K562 (cell line): Measurements from ENCODE around the gene TOR1B. TPM values are rescaled to one million over a fixed set of nuclear protein-coding genes. Genes with fewer than 3 reads are reported as not detected.

Source experiments
- ATAC-seq: fragments of 200-7000 bp; cut with Tn5 transposase; 3 replicates; pipeline ENCODE4 v1.9.1; 2020; ENCODE audit warnings: moderate library complexity
- BruUV-seq: library from RNA; stranded (reverse); fragments of 400-500 nt; replicated peaks from 2 replicates; lab custom pipeline; 2021; lab: Mats Ljungman, UMichigan
- CTCF ChIA-PET: fragments of 300-600 bp; formaldehyde crosslinking; extraction: SDS; loops from one replicate; lab custom pipeline; 2021; ENCODE audit warnings: low intra/inter-chr PET ratio; lab: Yijun Ruan, JAX
- POLR2A ChIA-PET: fragments of 300-600, 350-650 bp; sonication (Branson Sonifier 250); formaldehyde crosslinking; extraction: SDS; loops from one replicate; lab custom pipeline; 2021; ENCODE audit warnings: antibody characterized with exemption, inconsistent platforms; lab: Yijun Ruan, JAX
- DNase-seq, 4 experiments: peaks; one replicate each; pipeline versions ENCODE4 v3.0.0 to v3.0.0-alpha.2; 2011 to 2018; ENCODE audit warnings: low spot score in 3 of 4, mixed read lengths in 3 of 4; ENCODE audit errors: extremely low read depth in 1 of 4
- FAIRE-seq: peaks from 2 replicates; lab custom pipeline; 2011; peaks lifted over from hg19 to GRCh38; lab: Jason Lieb, UNC
- H2AFZ ChIP-seq: 2 replicates; pipeline ENCODE4 v1.6.0; 2011; ENCODE audit warnings: low read depth, low read length, control low read depth, inconsistent platforms
- H3K27ac ChIP-seq: fragments of 200-600 bp; 3 replicates; pipeline ENCODE4 v1.8.0; 2011; ENCODE audit warnings: low read depth, mild to moderate bottlenecking, control low read depth, inconsistent platforms, low read length, moderate library complexity, mixed read lengths; ENCODE audit errors: extremely low read depth
- H3K27me3 ChIP-seq, 2 experiments: fragments of 300-600 bp in 1 of 2; 2 replicates in 1 of 2; 3 replicates in 1 of 2; pipeline versions ENCODE4 v1.6.0 to v1.8.0; 2011; ENCODE audit warnings: inconsistent platforms in 2 of 2, low read length in 2 of 2, mild to moderate bottlenecking in 1 of 2, mixed read lengths in 1 of 2, moderate library complexity in 1 of 2; ENCODE audit not compliant: control insufficient read depth in 2 of 2, insufficient read depth in 2 of 2
- H3K36me3 ChIP-seq: fragments of 300-600 bp; 3 replicates; pipeline ENCODE4 v1.8.0; 2011; ENCODE audit warnings: mild to moderate bottlenecking, low read length, inconsistent platforms; ENCODE audit not compliant: control insufficient read depth, insufficient read depth
- H3K4me1 ChIP-seq, 2 experiments: fragments of 200-600 bp in 1 of 2; replicated peaks in 1 of 2; 2 replicates in 1 of 2; 3 replicates in 1 of 2; pipeline versions ENCODE4 v1.5.1 to v1.8.0; 2011; ENCODE audit warnings: inconsistent platforms in 2 of 2, low read length in 2 of 2, mild to moderate bottlenecking in 1 of 2, mixed read lengths in 1 of 2, moderate library complexity in 1 of 2; ENCODE audit not compliant: control insufficient read depth in 2 of 2, insufficient read depth in 2 of 2
- H3K4me2 ChIP-seq: 2 replicates; pipeline ENCODE4 v1.6.1; 2011; ENCODE audit warnings: low read length, control low read depth, inconsistent platforms, mixed read lengths; ENCODE audit not compliant: insufficient read depth
- H3K4me3 ChIP-seq: fragments of 200-600 bp; sonication (generic), shearing (Covaris generic); 2 replicates; pipeline ENCODE4 v1.5.1; 2016; ENCODE audit warnings: control low read depth, inconsistent platforms
- H3K79me2 ChIP-seq: fragments of 200-600 bp; 3 replicates; pipeline ENCODE4 v1.8.0; 2011; ENCODE audit warnings: low read length, inconsistent platforms; ENCODE audit not compliant: control insufficient read depth, insufficient read depth
- H3K9ac ChIP-seq, 2 experiments: 2 replicates each; pipeline versions ENCODE4 v1.6.0 to v1.6.1; 2011; ENCODE audit warnings: low read depth in 2 of 2, low read length in 2 of 2, control low read depth in 1 of 2, inconsistent platforms in 1 of 2, mild to moderate bottlenecking in 1 of 2, mixed read lengths in 1 of 2; ENCODE audit not compliant: insufficient read depth in 1 of 2
- H3K9me1 ChIP-seq: one replicate; pipeline ENCODE4 v1.6.0; 2011; ENCODE audit warnings: inconsistent platforms, mild to moderate bottlenecking, low read length, moderate library complexity; ENCODE audit not compliant: control insufficient read depth, insufficient read depth
- H3K9me3 ChIP-seq: replicated peaks from 2 replicates; pipeline ENCODE4 v1.5.1; 2011; ENCODE audit warnings: low read depth, low read length, inconsistent platforms; ENCODE audit not compliant: control insufficient read depth, insufficient read depth
- H4K20me1 ChIP-seq: replicated peaks from 2 replicates; pipeline ENCODE4 v1.6.1; 2011; ENCODE audit warnings: low read length, inconsistent platforms, mixed read lengths; ENCODE audit not compliant: control insufficient read depth, insufficient read depth
- C11orf30 ChIP-seq: fragments of 450-650 bp; IDR thresholded peaks from 2 replicates; pipeline ENCODE4 v1.6.1; 2016; ENCODE audit warnings: low read depth, mild to moderate bottlenecking
- FOXJ2 ChIP-seq: fragments of 200-800 bp; sonication (Bioruptor generic); IDR thresholded peaks from 2 replicates; pipeline ENCODE4 v1.6.1; 2016; ENCODE audit warnings: missing genetic modification characterization, missing compliant biosample characterization
- PCBP1 ChIP-seq: fragments of 200-400 bp; formaldehyde crosslinking; IDR thresholded peaks from 2 replicates; pipeline ENCODE4 v1.6.1; 2018; ENCODE audit warnings: mild to moderate bottlenecking, low read depth, low read length; ENCODE audit not compliant: poor library complexity, severe bottlenecking
- STAG1 ChIP-seq: sonication (generic); formaldehyde crosslinking; IDR thresholded peaks from 2 replicates; pipeline ENCODE4 v1.5.0; 2020; ENCODE audit warnings: missing genetic modification reagents, borderline replicate concordance
- WGBS: fragments of 100-300 bp; shearing (Covaris generic); methylation state at CpG from one replicate; pipeline ENCODE4 v1.1.6; 2016; ENCODE audit warnings: low coverage, mixed read lengths; ENCODE audit not compliant: insufficient coverage; ENCODE audit errors: missing lambda C conversion rate; 5-methylcytosine and 5-hydroxymethylcytosine counted together
- in situ Hi-C: fragments of 300-500 bp; cut with MboI; formaldehyde crosslinking; loops from 4 replicates; pipeline ENCODE4 v1.15.0; 2018; ENCODE audit warnings: inconsistent platforms, mixed read lengths
- intact Hi-C: fragments of 100-400 bp; cut with micrococcal nuclease; formaldehyde crosslinking; loops from 2 replicates; pipeline ENCODE4 v1.14.2; 2022
- polyA plus RNA-seq, 8 experiments: library from polyadenylated mRNA; depleted of rRNA in 4 of 8; stranded (reverse) in 5 of 8; unstranded in 3 of 8; fragments of >200 nt; fragmentation: Nextera tagmentation in 2 of 8; fragmentation: Illumina TruSeq in 1 of 8; extraction: Ambion mirVana in 2 of 8; extraction: Trizol in 1 of 8; gene quantifications; 2 replicates each; pipeline versions ENCODE4 v1.2.1 to v1.2.3, GENCODE V29; 2011 to 2014; ENCODE audit warnings: inconsistent platforms in 1 of 8, missing spikeins in 1 of 8
- total RNA-seq, 7 experiments: library from RNA; depleted of rRNA in 6 of 7; stranded (reverse); fragments of >200 nt in 6 of 7; fragmentation: Illumina TruSeq in 2 of 7; extraction: Trizol in 2 of 7; gene quantifications; 2 replicates each; pipeline versions ENCODE4 v1.2.1 to v1.2.3, GENCODE V29; 2011 to 2021; ENCODE audit warnings: low replicate concordance in 1 of 7
- TF ChIP-seq, protein P1 (sequence below), 2 experiments: fragments of 450-650 bp; formaldehyde crosslinking in 1 of 2; IDR thresholded peaks; 2 replicates each; pipeline versions ENCODE4 v1.4.0 to v1.6.1; 2014 to 2020; ENCODE audit warnings: mild to moderate bottlenecking in 2 of 2, borderline replicate concordance in 1 of 2, low read depth in 1 of 2

TOR1B gene
- total and polyA plus RNA-seq, 9 of the 15 experiments (the other 6 are each of a cell fraction or from before 2014, with no cell fraction given), result 4.2 to 36.5 (median 24.6) TPM

- no peak for FAIRE-seq
- H3K4me3 ChIP-seq, result peak overlapping the region; percentile 88
- peak overlapping the region; percentile 83 for H3K27ac ChIP-seq
- H3K9me3 ChIP-seq, result no peaks in the 10 kb centered on the region
- H2AFZ ChIP-seq, result peak overlapping the region; percentile 95
- TF ChIP-seq PCBP1 (peak; percentile 22), STAG1 (CRISPR knock-in tag) (no peak)
- TF ChIP-seq, all 486 proteins: peak for 1
- ChIA-PET POLR2A (interaction anchor here (0.7 to 5.1 kb wide), 3 partner anchors 11 to 540 kb away, joined by 3 to 49 read pairs (median 4); no protein-coding TSS in a partner anchor), CTCF (no interaction called here)
- Histone ChIP-seq H3K9me1 (no peaks in the 10 kb centered on the region), H3K4me1 (peaks cover 12 to 13% of the 10 kb centered on the region in 2 experiments; a peak in 4 of 5 replicates), H3K27me3 (no peaks in the 10 kb centered on the region), H4K20me1 (no peaks in the 10 kb centered on the region), H3K9ac (peak overlapping the region; percentile 75 to 97; a peak in 3 of 4 replicates), H3K36me3 (peaks cover 58% of the 10 kb centered on the region), H3K79me2 (peaks cover 26% of the 10 kb centered on the region), H3K4me2 (peak overlapping the region; percentile 95)
- peak; percentile 52 for ATAC-seq
- peak in 1 of 4 experiments; percentile 80 for DNase-seq
- under 1% methylated on average over 10 of the region's 15 CpGs for WGBS
- in situ Hi-C loops (no loop called here), intact Hi-C loops (no loop called here)
- BruUV-seq, result no TSS peak
These were observed 20.6 kb downstream of the TOR1B start for GRCh38 chr9:129823542-129823934.

DNA sequence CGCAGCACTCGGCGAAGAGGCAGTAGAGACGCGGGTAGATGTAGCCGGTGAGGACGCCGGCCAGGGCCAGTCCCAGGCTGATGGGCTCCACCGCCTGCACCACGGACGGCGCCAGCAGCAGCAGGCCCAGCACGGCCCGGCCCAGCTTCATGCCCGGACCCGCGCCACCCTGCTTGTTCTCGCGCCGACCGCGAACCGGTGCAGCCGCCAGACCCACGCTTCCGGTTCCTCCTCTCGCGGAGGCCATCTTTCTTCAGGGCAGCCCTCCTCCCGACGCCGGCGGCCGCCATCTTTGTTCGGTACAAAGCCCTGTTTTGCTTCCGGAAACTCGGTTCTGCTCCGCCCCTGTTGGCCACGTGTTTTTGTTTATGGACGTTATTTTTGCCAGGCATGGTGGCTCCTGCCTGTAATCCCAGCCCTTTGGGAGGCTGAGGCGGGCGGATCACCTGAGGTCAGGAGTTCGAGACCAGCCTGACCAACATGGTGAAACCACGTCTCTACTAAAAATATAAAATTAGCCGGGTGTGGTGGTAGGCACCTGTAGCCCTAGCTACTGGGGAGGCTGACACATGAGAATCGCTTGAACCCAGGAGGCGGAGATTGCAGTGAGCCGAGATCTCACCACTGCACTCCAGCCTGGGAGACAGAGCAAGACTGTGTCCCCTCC lies 21.1 kb downstream of the TOR1B start, which contains the start of gene TOR1A:
Gene TOR1A, minus strand, starts transcription at position 202 of the 667 bp plus-strand sequence. Its CDS starts 51 bp downstream, at position 151.
- CTCF ChIA-PET, result no interaction called here
- in situ Hi-C loops (no loop called here), intact Hi-C loops (loop anchor here (1.0 kb wide), 2 partner anchors 11 to 39 kb away; partner anchors contain the start of genes C9orf78 and USP20)
- peak; percentile 95 to 99 (median 96) for DNase-seq
- POLR2A ChIA-PET, result interaction anchor here (0.6 to 5.1 kb wide), 2 partner anchors 12 to 44 kb away, joined by 3 to 49 read pairs; no protein-coding TSS in a partner anchor
- peaks cover 58% of the 10 kb centered on the region for H3K36me3 ChIP-seq
- 1% methylated on average over 47 of the region's 47 CpGs for WGBS
- no peaks in the 10 kb centered on the region for H3K9me1 ChIP-seq
- H3K4me3 ChIP-seq, result peak within 1 kb of the TSS; percentile 88
- H3K4me1 ChIP-seq, result peaks cover 12 to 13% of the 10 kb centered on the region in 2 experiments; a peak in 4 of 5 replicates
- peak; percentile 92 for FAIRE-seq
- no peaks in the 10 kb centered on the region for H3K27me3 ChIP-seq
- BruUV-seq, result no TSS peak
- H2AFZ ChIP-seq, result peak within 1 kb of the TSS; percentile 95
- peak within 1 kb of the TSS; percentile 95 for H3K4me2 ChIP-seq
- peak within 1 kb of the TSS; percentile 75 to 97 for H3K9ac ChIP-seq
- H4K20me1 ChIP-seq, result no peaks in the 10 kb centered on the region
- no peaks in the 10 kb centered on the region for H3K9me3 ChIP-seq
- peaks cover 26% of the 10 kb centered on the region for H3K79me2 ChIP-seq
- ATAC-seq, result peak; percentile 95
- peak within 1 kb of the TSS; percentile 83 for H3K27ac ChIP-seq
- TF ChIP-seq, protein P1, sequence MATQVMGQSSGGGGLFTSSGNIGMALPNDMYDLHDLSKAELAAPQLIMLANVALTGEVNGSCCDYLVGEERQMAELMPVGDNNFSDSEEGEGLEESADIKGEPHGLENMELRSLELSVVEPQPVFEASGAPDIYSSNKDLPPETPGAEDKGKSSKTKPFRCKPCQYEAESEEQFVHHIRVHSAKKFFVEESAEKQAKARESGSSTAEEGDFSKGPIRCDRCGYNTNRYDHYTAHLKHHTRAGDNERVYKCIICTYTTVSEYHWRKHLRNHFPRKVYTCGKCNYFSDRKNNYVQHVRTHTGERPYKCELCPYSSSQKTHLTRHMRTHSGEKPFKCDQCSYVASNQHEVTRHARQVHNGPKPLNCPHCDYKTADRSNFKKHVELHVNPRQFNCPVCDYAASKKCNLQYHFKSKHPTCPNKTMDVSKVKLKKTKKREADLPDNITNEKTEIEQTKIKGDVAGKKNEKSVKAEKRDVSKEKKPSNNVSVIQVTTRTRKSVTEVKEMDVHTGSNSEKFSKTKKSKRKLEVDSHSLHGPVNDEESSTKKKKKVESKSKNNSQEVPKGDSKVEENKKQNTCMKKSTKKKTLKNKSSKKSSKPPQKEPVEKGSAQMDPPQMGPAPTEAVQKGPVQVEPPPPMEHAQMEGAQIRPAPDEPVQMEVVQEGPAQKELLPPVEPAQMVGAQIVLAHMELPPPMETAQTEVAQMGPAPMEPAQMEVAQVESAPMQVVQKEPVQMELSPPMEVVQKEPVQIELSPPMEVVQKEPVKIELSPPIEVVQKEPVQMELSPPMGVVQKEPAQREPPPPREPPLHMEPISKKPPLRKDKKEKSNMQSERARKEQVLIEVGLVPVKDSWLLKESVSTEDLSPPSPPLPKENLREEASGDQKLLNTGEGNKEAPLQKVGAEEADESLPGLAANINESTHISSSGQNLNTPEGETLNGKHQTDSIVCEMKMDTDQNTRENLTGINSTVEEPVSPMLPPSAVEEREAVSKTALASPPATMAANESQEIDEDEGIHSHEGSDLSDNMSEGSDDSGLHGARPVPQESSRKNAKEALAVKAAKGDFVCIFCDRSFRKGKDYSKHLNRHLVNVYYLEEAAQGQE (IDR thresholded peaks at IDR 0.05; ENCODE audit: borderline replicate concordance), result peak; percentile 72
- TF ChIP-seq, protein P1 (CRISPR knock-in tag; IDR thresholded peaks at IDR 0.05; ENCODE audit: low read depth), result peak; percentile 65; the same call in 1 of the 2 replicates
- TF ChIP-seq FOXJ2 (tag), result peak; percentile 85
- peak; percentile 75 for TF ChIP-seq C11orf30
